UCSD-AML1 (cell line): ENCODE results near the gene RPS15.
"Not testable (repeated sequence)": the region's sequence is repeated elsewhere in the genome, so short reads cannot be mapped to it uniquely, and the experiment has no call there.

ENCODE experiments used
- DNase-seq: peaks from one replicate; lab custom pipeline; 2025; ENCODE audit not compliant: unreplicated experiment; lab: John Stamatoyannopoulos, UW

The RPS15 gene

GRCh38 chr19:1467490-1468273 lies 29.5 kb downstream of the RPS15 start:
- no peak for DNase-seq

- no peak for DNase-seq
Measured at GRCh38 chr19:1468274-1468820, 30.2 kb downstream of the RPS15 start.

GRCh38 chr19:1468821-1469254 lies 30.6 kb downstream of the RPS15 start:
- no peak for DNase-seq

GRCh38 chr19:1469255-1470054 lies 31.3 kb downstream of the RPS15 start:
- DNase-seq: no peak

GRCh38 chr19:1470055-1470304 lies 31.8 kb downstream of the RPS15 start:
- DNase-seq: no peak

GRCh38 chr19:1470305-1471009 lies 32.3 kb downstream of the RPS15 start:
- no peak for DNase-seq

- no peak for DNase-seq
Measured at GRCh38 chr19:1471010-1471514, 32.9 kb downstream of the RPS15 start.

- DNase-seq: peak; percentile 21
Measured at GRCh38 chr19:1471515-1472160, 33.4 kb downstream of the RPS15 start.

- no peak for DNase-seq
Measured at GRCh38 chr19:1472231-1473084, 34.3 kb downstream of the RPS15 start.

GRCh38 chr19:1473085-1473851 lies 35.1 kb downstream of the RPS15 start:
- DNase-seq: no peak

GRCh38 chr19:1474011-1474764 lies 36.0 kb downstream of the RPS15 start:
- DNase-seq: no peak

- no peak for DNase-seq
Measured at GRCh38 chr19:1474765-1475351, 36.7 kb downstream of the RPS15 start.

GRCh38 chr19:1475751-1476437 lies 37.7 kb downstream of the RPS15 start:
- DNase-seq: no peak

- not testable (repeated sequence) for DNase-seq
Measured at GRCh38 chr19:1477056-1477455, 38.9 kb downstream of the RPS15 start.

- peak; percentile 96 for DNase-seq
Measured at GRCh38 chr19:1478934-1479707, 40.9 kb downstream of the RPS15 start, which contains the start of gene C19orf25. TSS of gene C19orf25 (minus strand) at chr19:1479215. CDS start at chr19:1478903, 312 bp downstream.

- DNase-seq: no peak
Measured at GRCh38 chr19:1481224-1481892, 43.2 kb downstream of the RPS15 start.
